GM18907 (cell line): ENCODE data around the gene FAM3B.
A peak's percentile ranks its signal among the peaks of the same experiment; 100 is the strongest.
"Not testable (repeated sequence)": the region's sequence is repeated elsewhere in the genome, so short reads cannot be mapped to it uniquely, and the experiment has no call there.

Experiments
- ATAC-seq: cut with Tn5 transposase; IDR thresholded peaks from one replicate; pipeline ENCODE4 v1.9.1; 2021; ENCODE audit warnings: mild to moderate bottlenecking, moderate library complexity; ENCODE audit not compliant: unreplicated experiment

FAM3B gene

GRCh38 chr21:41349619-41350390 is 33.2 kb downstream of the FAM3B start:
- no peak for ATAC-seq

GRCh38 chr21:41350436-41351155 is 34.0 kb downstream of the FAM3B start:
- ATAC-seq: no peak

- ATAC-seq: no peak
Measured at GRCh38 chr21:41357546-41357945, 40.9 kb downstream of the FAM3B start.

- no peak for ATAC-seq
Measured at GRCh38 chr21:41358193-41359166, 41.9 kb downstream of the FAM3B start.

- ATAC-seq: no peak
Measured at GRCh38 chr21:41359286-41359685, 42.7 kb downstream of the FAM3B start.

GRCh38 chr21:41359754-41360071 is 43.1 kb downstream of the FAM3B start:
- ATAC-seq: not testable (repeated sequence)

- no peak for ATAC-seq
Measured at GRCh38 chr21:41360072-41360821, 43.6 kb downstream of the FAM3B start.

GRCh38 chr21:41361053-41361785 is 44.6 kb downstream of the FAM3B start:
- no peak for ATAC-seq

- ATAC-seq: peak; percentile 71
Measured at GRCh38 chr21:41361786-41362604, 45.4 kb downstream of the FAM3B start, which contains the start of gene MX2. MX2 (plus strand) TSS chr21:41362027; CDS start chr21:41376907, 14,880 bp downstream.

GRCh38 chr21:41362605-41363369 is 46.2 kb downstream of the FAM3B start:
- ATAC-seq: no peak

GRCh38 chr21:41363370-41364270 is 47.0 kb downstream of the FAM3B start:
- no peak for ATAC-seq

- ATAC-seq: no peak
Measured at GRCh38 chr21:41364308-41364707, 47.7 kb downstream of the FAM3B start.

GRCh38 chr21:41365377-41366107 is 48.9 kb downstream of the FAM3B start:
- no peak for ATAC-seq

- ATAC-seq: no peak
Measured at GRCh38 chr21:41366522-41367151, 50.0 kb downstream of the FAM3B start.

GRCh38 chr21:41367301-41367944 is 50.8 kb downstream of the FAM3B start:
- peak; percentile 3 for ATAC-seq
